Fibroblast of lung (primary cell): ENCODE measurements around the gene USP7.

Experiments used
- EZH2 ChIP-seq: IDR thresholded peaks from 2 replicates; pipeline ENCODE4 v1.5.1; 2012; ENCODE audit warnings: low read length, control low read depth, mild to moderate bottlenecking; ENCODE audit errors: missing control alignments
- TF ChIP-seq, protein P1 (sequence below), 2 donors: IDR thresholded peaks in 1 of 2; conservative IDR thresholded peaks in 1 of 2; 1 replicate in 1 of 2; 2 replicates in 1 of 2; pipeline ENCODE4 v1.5.1; 2011 to 2012; ENCODE audit warnings: low read length in 2 of 2, control low read depth in 1 of 2, inconsistent platforms in 1 of 2, low read depth in 1 of 2, mild to moderate bottlenecking in 1 of 2

DNA sequence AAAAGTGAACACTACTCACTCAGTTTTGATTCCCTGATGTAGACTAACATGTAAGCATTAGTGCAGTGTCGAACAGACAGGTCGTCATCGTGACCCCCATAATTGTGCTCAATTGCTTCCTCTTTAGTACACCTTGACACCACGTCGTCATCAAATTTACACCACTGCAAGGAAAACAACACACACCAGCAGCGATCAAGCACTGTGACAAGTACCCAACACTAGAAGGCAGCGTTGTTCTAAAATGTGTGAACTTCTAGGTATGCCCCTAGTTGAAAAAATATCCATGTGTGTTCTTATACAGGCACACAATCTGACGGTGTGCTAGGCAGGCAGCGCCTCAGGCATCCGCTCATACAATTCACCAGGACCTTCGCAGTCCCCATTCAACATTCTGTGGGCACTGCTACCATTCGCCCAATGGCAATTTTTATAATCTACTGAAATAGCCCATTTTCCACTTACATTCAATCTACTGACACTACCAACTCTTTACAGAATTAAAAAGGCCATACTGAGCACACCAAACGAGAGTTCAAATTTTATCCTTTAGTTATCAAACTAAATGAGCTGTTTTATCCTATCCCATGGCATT is 58.4 kb downstream of the USP7 start:
- TF ChIP-seq, protein P1, sequence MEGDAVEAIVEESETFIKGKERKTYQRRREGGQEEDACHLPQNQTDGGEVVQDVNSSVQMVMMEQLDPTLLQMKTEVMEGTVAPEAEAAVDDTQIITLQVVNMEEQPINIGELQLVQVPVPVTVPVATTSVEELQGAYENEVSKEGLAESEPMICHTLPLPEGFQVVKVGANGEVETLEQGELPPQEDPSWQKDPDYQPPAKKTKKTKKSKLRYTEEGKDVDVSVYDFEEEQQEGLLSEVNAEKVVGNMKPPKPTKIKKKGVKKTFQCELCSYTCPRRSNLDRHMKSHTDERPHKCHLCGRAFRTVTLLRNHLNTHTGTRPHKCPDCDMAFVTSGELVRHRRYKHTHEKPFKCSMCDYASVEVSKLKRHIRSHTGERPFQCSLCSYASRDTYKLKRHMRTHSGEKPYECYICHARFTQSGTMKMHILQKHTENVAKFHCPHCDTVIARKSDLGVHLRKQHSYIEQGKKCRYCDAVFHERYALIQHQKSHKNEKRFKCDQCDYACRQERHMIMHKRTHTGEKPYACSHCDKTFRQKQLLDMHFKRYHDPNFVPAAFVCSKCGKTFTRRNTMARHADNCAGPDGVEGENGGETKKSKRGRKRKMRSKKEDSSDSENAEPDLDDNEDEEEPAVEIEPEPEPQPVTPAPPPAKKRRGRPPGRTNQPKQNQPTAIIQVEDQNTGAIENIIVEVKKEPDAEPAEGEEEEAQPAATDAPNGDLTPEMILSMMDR (conservative IDR thresholded peaks at IDR 0.05 in 1 of 2, IDR thresholded peaks at IDR 0.05 in 1 of 2; ENCODE audit: low read depth in 1 of 2, low read length in 2 of 2), result peak; percentile 57 to 60
- TF ChIP-seq EZH2, result no peak
